LNCaP clone FGC (cell line): ENCODE measurements around the gene PDP2.
A peak's percentile ranks its signal among the peaks of the same experiment; 100 is the strongest.

Source experiments
- DNase-seq: peaks from one replicate; pipeline ENCODE4 v3.0.0-alpha.2; 2011; ENCODE audit warnings: low read depth
- H3K4me3 ChIP-seq: 2 replicates; pipeline ENCODE4 v1.5.1; 2011; ENCODE audit warnings: mild to moderate bottlenecking, low read depth, low read length, control low read depth
- TF ChIP-seq, protein P1 (sequence below): IDR thresholded peaks from 2 replicates; pipeline ENCODE4 v1.5.1; 2012; ENCODE audit warnings: mild to moderate bottlenecking; ENCODE audit not compliant: control insufficient read depth, insufficient read depth; ENCODE audit errors: extremely low read depth

PDP2 gene

DNA sequence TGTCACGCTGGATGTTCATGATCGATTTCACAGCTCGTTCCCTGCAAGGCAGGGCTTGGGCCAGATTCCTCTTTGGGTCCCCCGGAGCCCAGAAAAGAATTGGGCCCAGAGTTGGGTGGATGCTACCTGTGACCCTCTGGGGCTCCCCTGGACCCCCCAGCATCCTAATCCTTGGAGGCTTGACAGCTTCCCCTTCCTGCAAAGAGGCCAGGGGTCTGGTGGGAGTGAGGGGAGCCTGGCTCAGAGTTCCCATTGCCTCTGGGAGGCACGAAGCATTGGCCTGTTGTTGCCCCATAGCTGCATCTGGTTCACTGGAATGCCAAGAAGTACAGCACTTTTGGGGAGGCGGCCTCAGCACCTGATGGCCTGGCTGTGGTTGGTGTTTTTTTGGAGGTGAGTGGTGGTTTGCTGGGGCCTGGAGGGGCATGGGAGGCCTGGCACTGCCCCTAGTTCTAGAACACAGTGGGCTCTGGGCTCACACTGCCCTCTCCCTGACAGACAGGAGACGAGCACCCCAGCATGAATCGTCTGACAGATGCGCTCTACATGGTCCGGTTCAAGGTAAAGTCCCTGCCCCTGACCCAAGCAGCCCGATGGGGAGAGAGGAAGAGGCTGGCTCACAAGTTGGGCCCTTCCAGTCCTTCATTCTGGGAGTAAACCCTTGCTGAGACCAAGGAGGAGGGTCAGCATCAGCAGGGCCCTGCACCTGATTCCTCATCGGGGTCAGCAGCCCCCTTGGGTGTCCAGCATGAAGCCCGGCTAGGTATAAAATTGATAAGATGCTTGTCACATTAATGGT, 28.9 kb upstream of the PDP2 start:
- no peak overlapping the region for H3K4me3 ChIP-seq
- no peak for DNase-seq
- TF ChIP-seq, protein P1, sequence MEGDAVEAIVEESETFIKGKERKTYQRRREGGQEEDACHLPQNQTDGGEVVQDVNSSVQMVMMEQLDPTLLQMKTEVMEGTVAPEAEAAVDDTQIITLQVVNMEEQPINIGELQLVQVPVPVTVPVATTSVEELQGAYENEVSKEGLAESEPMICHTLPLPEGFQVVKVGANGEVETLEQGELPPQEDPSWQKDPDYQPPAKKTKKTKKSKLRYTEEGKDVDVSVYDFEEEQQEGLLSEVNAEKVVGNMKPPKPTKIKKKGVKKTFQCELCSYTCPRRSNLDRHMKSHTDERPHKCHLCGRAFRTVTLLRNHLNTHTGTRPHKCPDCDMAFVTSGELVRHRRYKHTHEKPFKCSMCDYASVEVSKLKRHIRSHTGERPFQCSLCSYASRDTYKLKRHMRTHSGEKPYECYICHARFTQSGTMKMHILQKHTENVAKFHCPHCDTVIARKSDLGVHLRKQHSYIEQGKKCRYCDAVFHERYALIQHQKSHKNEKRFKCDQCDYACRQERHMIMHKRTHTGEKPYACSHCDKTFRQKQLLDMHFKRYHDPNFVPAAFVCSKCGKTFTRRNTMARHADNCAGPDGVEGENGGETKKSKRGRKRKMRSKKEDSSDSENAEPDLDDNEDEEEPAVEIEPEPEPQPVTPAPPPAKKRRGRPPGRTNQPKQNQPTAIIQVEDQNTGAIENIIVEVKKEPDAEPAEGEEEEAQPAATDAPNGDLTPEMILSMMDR: no peak

DNA sequence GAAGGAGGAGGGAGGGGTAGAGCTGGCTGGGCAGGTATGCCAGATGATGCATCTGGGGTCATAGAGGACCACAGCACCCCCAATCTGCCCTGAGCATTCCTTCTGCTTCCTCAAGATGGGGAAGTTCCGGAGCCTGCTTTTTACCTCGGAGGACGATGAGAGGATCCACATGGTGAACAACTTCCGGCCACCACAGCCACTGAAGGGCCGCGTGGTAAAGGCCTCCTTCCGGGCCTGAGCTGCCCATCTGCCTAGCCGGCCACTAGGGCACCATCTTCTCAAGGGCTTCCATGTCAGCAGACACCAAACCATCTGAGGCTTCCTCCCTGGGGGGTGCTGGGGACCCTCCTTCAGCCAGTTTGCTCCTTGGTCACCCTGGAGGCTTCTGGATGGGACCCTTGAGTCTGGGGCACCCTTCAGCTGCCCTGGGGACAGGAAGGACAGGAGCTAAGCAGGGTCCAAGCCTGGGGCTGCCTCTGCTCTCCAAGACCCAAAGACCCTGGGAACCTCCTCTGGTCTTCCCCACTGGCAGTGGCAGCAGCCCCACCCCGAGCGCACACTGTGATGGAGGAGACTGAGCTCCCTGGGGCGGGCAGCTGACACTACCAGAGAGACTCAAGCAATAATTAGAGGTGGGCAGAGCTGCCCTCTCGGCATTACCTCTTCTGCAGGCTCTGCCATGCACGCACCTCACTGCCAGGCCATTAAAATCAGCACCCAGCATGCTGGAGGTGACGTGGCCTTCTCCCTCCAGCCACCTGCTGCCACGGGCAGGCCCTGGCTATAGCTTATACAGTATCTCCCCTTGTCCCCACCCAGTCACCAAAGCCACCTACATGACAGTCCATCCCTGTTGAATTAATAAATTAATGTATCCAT, 26.8 kb upstream of the PDP2 start:
- no peak overlapping the region for H3K4me3 ChIP-seq
- DNase-seq: no peak
- TF ChIP-seq, protein P1: no peak

DNA sequence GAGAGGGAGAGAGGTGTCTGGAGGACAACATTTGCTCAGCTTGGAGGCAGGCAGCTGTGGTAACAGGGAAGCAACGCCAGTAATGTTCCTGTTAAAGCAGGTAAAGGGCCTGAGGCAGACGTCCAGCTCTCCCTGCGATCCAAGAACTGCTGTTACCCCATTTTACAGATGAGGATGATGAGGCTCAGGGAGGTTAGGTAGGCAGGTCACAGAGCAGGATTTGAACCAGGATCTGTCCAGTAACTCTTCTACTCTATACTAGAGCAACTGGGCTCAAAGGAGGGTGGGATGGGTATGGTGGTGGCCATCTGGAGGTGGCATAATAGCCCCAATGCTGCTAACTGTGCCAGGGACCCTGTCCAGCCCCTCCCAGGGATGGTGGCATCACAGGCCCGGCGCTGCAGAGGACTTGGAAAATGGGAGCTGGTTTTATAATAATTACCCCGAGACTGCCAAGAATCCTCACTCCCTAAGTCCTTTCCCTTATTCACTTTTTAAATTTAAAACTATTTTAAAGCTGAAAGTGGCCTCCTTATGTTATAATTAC, 24.1 kb upstream of the PDP2 start:
- no peak overlapping the region for H3K4me3 ChIP-seq
- no peak for DNase-seq
- TF ChIP-seq, protein P1: no peak

DNA sequence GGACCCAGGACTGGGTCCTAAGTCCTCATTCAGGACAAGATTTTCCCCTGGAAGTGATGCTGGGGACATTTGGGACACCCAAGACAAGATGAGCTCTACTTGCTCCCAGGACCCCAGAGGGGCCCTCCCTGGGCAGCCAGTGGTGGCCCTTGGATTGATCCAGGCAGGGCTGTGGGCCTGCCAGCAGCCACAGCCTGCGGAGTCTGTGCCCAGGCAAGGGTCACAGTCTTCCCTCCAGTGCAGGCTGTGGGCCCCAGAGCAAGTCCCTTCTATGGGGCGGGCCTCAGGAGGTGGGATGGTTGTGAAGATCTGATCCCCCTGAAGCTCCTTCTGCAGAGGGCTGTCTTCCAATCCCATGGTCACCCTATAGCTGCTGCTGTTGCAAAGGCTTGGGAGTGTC, 23.5 kb upstream of the PDP2 start:
- no peak for DNase-seq
- TF ChIP-seq, protein P1: no peak
- H3K4me3 ChIP-seq: no peak overlapping the region

DNA sequence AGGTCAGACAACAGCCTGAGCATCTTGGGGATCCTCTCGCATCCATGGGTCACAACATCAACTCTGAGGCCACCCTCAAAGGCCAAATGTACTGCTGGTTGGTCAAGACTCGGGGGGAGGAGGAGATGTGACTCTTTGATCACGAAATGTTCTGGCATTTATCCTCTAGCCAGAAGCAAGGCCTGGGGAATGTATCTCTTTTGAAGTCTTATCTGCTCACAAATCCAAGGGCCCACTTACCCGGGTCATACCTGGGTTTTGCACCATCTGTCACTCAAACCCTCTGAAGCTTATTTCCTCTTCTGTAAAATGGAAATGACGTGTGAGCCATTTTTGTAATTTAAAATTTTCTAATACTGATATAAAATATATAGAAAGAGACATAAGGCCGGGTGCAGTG, 22.9 kb upstream of the PDP2 start:
- DNase-seq: no peak
- no peak overlapping the region for H3K4me3 ChIP-seq
- TF ChIP-seq, protein P1: no peak

DNA sequence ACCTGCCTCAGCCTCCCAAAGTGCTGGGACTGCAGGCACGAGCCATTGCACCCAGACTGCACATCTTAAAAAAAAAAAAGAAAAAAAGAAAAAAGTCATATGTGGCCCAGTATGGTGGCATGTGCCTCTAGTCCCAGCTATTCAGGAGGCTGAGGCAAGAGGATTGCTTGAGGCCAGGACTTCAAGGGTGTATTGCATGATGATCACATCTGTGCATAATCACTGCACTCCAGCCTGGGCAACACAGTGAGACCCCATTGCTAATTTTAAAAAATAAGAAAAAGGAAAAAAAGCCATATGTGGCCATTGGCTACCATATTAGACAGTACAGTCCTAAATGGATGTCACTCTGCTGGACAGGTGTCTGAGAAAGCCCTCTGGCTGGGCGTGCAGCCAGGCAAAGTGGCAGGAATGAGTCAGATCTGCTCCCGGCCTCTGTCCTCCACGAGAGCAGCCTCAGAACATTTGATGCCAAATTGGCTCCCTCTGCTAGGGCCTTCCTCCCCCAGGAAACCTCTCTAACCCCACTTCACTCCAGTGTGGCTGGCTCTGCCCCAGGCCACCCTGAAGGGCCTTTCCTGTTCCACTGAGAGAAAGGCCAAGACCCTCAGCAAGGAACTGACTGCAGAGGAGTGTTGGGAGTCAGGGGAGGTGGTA, 21.4 kb upstream of the PDP2 start:
- TF ChIP-seq, protein P1: no peak
- no peak overlapping the region for H3K4me3 ChIP-seq
- peak; percentile 28 for DNase-seq
